ENCODE data around the gene ACER3.

GRCh38 chr11:76935042-76935441 lies 74.3 kb downstream of the ACER3 start:
- TF ChIP-seq POLR2A (IDR thresholded peaks at IDR 0.05) = no peak
- TF ChIP-seq CTCF (IDR thresholded peaks at IDR 0.05) = no peak
- TF ChIP-seq POLR2AphosphoS5 (IDR thresholded peaks at IDR 0.05) = no peak

Measured in upper lobe of left lung (tissue), 4 donors.